ENCODE data around the gene PRKCH. TPM values are rescaled to one million over a fixed set of nuclear protein-coding genes. Genes with fewer than 3 reads are reported as not detected.

The PRKCH gene
- total and polyA plus RNA-seq, 2 donors from 2014 or later: 8.3 to 47.0 TPM

DNA sequence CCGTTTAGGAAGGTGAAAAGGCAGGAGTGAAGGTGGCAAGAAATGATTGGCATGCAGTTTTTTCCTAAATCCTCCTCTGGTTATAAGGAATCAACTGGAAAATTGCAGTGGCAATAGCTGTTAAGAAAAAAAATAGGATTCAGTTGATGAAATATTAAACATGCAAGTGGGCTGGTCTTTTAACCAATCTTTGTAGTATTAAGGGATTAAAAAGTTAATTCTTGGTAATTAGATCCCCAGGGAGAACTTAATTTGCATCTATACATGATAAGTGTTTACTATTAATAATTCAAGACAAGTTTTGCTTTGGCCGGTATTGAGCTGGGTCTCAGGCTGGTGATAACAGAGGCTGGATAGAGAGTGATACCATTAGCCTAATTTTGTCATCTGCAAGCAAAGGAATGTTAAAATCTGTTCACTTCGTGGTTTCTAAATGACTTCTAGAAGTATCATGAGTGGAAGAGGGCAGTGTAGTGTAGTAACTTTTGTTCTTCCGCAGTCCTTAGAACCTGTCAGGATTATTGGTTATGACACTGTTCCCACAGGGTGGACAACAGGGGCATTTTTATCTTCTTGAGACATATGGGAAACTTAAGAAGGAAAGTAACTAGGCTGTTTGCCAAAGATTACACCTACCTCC is 118.5 kb downstream of the PRKCH start:
- FAIRE-seq (no peak), DNase-seq (no peak)
- H3K4me3 ChIP-seq (ENCODE audit: low read length in 3 of 3): peak overlapping the region in 1 of 3 donors; percentile 37
- H3K27me3 ChIP-seq (ENCODE audit: control insufficient read depth, insufficient read depth, low read length): no peaks in the 10 kb centered on the region
- H3K27ac ChIP-seq (ENCODE audit: low read depth in 2 of 2, low read length in 2 of 2): no peak overlapping the region
- TF ChIP-seq, protein P1, sequence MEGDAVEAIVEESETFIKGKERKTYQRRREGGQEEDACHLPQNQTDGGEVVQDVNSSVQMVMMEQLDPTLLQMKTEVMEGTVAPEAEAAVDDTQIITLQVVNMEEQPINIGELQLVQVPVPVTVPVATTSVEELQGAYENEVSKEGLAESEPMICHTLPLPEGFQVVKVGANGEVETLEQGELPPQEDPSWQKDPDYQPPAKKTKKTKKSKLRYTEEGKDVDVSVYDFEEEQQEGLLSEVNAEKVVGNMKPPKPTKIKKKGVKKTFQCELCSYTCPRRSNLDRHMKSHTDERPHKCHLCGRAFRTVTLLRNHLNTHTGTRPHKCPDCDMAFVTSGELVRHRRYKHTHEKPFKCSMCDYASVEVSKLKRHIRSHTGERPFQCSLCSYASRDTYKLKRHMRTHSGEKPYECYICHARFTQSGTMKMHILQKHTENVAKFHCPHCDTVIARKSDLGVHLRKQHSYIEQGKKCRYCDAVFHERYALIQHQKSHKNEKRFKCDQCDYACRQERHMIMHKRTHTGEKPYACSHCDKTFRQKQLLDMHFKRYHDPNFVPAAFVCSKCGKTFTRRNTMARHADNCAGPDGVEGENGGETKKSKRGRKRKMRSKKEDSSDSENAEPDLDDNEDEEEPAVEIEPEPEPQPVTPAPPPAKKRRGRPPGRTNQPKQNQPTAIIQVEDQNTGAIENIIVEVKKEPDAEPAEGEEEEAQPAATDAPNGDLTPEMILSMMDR (IDR thresholded peaks at IDR 0.05; ENCODE audit: borderline replicate concordance, extremely low read depth, insufficient read depth): no peak
- H3K36me3 ChIP-seq (ENCODE audit: control insufficient read depth in 2 of 3, insufficient read depth in 3 of 3, low read length in 3 of 3): no peaks in the 10 kb centered on the region
- peaks cover 0 to 10% (median 8%) of the 10 kb centered on the region in 3 donors for H3K4me1 ChIP-seq (ENCODE audit: control insufficient read depth in 2 of 3, insufficient read depth in 2 of 3, low read depth in 1 of 3, low read length in 3 of 3)
- H3K9ac ChIP-seq (ENCODE audit: low read length in 3 of 3): no peak overlapping the region
- H3K9me3 ChIP-seq (ENCODE audit: control insufficient read depth in 2 of 3, insufficient read depth in 1 of 3, low read length in 3 of 3): no peaks in the 10 kb centered on the region
- intact Hi-C loops (cut with DNase I): no loop called here

DNA sequence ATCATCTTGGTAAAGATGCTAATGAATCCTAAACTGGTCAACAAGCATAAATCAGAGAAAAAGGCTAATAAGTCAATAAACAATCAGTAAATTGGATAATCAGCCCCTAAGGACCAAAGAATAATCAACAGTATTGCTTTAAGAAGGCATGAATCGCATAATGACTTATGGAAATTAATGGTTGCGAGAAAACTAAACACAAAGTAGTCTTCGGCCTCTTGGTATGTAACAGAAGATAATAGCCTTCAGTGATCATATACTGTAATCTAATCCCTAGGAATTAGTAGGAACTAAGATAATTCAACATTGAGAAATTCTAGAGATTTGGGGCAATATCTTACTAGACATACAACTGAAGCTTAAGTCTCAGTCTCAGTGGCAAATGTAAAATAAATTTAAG is 122.1 kb downstream of the PRKCH start:
- intact Hi-C loops (cut with DNase I): no loop called here
- peaks cover 0 to 10% (median 6%) of the 10 kb centered on the region in 3 donors for H3K4me1 ChIP-seq (ENCODE audit: control insufficient read depth in 2 of 3, insufficient read depth in 2 of 3, low read depth in 1 of 3, low read length in 3 of 3)
- no peak overlapping the region for H3K4me3 ChIP-seq (ENCODE audit: low read length in 3 of 3)
- H3K27me3 ChIP-seq (ENCODE audit: control insufficient read depth, insufficient read depth, low read length): no peaks in the 10 kb centered on the region
- no peak overlapping the region for H3K9ac ChIP-seq (ENCODE audit: low read length in 3 of 3)
- no peaks in the 10 kb centered on the region for H3K9me3 ChIP-seq (ENCODE audit: control insufficient read depth in 2 of 3, insufficient read depth in 1 of 3, low read length in 3 of 3)
- FAIRE-seq (no peak), DNase-seq (no peak)
- H3K27ac ChIP-seq (ENCODE audit: low read depth in 2 of 2, low read length in 2 of 2): no peak overlapping the region
- TF ChIP-seq, protein P1 (IDR thresholded peaks at IDR 0.05; ENCODE audit: borderline replicate concordance, extremely low read depth, insufficient read depth): no peak
- no peaks in the 10 kb centered on the region for H3K36me3 ChIP-seq (ENCODE audit: control insufficient read depth in 2 of 3, insufficient read depth in 3 of 3, low read length in 3 of 3)

DNA sequence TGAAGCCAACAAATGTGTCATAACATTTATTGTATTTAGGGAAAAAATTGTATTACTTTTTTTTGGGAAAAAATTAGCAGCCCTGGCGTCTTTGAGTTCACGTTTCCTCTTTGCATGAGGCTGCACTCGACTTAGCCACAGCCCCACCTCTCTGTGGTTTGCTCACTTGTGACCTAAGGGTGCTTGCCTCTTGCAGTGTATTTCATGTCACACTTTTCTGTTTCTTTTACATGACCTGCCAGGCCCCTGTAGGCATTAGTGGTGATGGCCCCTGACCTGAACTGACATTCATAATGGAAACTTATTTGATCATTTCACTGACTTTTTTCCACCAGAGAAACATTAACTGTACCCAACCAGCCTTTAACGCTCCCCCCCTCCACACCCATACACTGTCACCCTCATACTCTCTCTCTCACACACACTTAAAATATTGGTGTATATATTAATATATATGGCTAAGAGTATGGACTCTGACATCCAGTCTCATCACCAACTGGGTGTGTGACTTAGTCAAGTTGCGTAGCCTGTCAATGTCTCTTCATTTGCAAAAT is 122.9 kb downstream of the PRKCH start:
- Histone ChIP-seq H3K27me3 (ENCODE audit: control insufficient read depth, insufficient read depth, low read length) (no peaks in the 10 kb centered on the region), H3K9ac (ENCODE audit: low read length in 3 of 3) (no peak overlapping the region), H3K4me1 (ENCODE audit: control insufficient read depth in 2 of 3, insufficient read depth in 2 of 3, low read depth in 1 of 3, low read length in 3 of 3) (peaks cover 0 to 8% (median 3%) of the 10 kb centered on the region in 3 donors), H3K4me3 (ENCODE audit: low read length in 3 of 3) (no peak overlapping the region), H3K36me3 (ENCODE audit: control insufficient read depth in 2 of 3, insufficient read depth in 3 of 3, low read length in 3 of 3) (no peaks in the 10 kb centered on the region), H3K9me3 (ENCODE audit: control insufficient read depth in 2 of 3, insufficient read depth in 1 of 3, low read length in 3 of 3) (no peaks in the 10 kb centered on the region), H3K27ac (ENCODE audit: low read depth in 2 of 2, low read length in 2 of 2) (no peak overlapping the region)
- DNase-seq (no peak), FAIRE-seq (no peak)
- intact Hi-C loops (cut with DNase I): no loop called here
- TF ChIP-seq, protein P1 (IDR thresholded peaks at IDR 0.05; ENCODE audit: borderline replicate concordance, extremely low read depth, insufficient read depth): no peak

Measured in kidney (tissue), 14 donors.